ENCODE measurements around the gene UBE2O. TPM values are rescaled to one million over a fixed set of nuclear protein-coding genes. Genes with fewer than 3 reads are reported as not detected.

UBE2O gene
- total RNA-seq, 2 donors from 2014 or later, result 29.1 to 38.9 TPM

DNA sequence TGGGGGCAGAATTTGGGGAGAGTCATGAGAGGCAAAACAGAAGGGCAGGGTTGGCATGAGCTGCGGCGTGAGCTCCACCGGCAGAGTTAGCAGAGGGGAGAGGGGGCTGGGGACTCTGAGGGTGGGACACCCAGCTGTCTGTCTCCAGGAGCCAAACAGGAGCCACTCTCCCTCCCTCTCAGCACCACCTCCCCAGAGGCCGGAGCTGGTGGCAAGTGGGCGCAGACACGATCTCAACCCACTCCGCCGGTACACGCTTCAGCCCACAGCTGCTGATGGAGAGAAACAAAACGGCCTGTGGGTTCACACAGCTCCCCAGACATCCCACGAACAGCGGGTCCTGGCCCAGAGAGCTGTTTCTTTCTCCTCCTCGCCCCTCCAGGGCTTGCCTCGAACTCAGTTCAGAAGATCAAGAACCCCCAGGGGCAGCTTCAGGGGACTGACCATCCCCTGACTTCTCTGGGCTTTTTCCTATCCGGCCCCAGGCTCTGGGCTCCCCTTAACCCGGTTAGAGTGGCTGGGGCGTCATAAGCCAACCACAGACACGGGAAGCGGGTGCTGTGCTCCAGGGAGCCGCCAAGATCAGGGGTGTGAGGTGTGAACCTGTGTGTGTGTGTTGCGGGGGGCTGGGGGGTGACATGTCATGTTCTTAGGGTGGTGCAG lies 40.7 kb upstream of the UBE2O start:
- Mint-ChIP-seq H3K4me3 (peak overlapping the region; percentile 92), H3K36me3 (ENCODE audit: low read depth) (no peaks in the 10 kb centered on the region), H3K27ac (peak overlapping the region; percentile 93), H3K27me3 (no peaks in the 10 kb centered on the region), H3K4me1 (peaks cover 33% of the 10 kb centered on the region)
- no peak for DNase-seq
- peak; percentile 55 for ATAC-seq
- H3K9me3 ChIP-seq (ENCODE audit: control insufficient read depth, low read length, poor library complexity, severe bottlenecking), result no peaks in the 10 kb centered on the region

DNA sequence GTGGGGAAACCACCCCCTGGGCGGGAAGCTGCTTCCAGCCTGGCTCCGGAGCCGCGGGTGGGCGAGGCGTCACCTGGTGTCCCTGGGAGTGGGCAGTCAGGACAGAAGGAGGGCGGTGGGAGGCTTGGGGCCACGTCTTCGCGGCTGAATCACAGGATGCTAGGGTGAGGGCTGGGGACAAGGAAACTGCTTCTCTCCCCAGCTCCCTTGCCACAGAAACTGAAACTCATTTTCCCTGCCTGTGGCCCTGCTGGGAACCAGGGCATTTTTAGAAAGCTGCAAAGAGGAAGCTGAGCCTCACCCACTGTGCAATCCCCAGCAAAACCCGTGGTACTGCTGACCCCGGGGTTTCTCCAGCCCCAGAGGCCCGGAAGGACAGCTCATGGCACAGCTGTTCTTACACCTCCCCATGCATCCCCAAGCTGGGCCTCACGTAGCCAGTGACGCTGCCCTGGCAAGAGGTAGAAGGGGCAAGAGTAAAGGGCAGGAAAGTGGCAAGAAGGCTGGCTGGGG lies 40.1 kb upstream of the UBE2O start:
- ATAC-seq, result peak; percentile 69
- Mint-ChIP-seq H3K27me3 (no peaks in the 10 kb centered on the region), H3K27ac (peak overlapping the region; percentile 93), H3K4me3 (peak overlapping the region; percentile 92), H3K4me1 (peaks cover 31% of the 10 kb centered on the region), H3K36me3 (ENCODE audit: low read depth) (no peaks in the 10 kb centered on the region)
- H3K9me3 ChIP-seq (ENCODE audit: control insufficient read depth, low read length, poor library complexity, severe bottlenecking), result no peaks in the 10 kb centered on the region
- DNase-seq, result no peak

DNA sequence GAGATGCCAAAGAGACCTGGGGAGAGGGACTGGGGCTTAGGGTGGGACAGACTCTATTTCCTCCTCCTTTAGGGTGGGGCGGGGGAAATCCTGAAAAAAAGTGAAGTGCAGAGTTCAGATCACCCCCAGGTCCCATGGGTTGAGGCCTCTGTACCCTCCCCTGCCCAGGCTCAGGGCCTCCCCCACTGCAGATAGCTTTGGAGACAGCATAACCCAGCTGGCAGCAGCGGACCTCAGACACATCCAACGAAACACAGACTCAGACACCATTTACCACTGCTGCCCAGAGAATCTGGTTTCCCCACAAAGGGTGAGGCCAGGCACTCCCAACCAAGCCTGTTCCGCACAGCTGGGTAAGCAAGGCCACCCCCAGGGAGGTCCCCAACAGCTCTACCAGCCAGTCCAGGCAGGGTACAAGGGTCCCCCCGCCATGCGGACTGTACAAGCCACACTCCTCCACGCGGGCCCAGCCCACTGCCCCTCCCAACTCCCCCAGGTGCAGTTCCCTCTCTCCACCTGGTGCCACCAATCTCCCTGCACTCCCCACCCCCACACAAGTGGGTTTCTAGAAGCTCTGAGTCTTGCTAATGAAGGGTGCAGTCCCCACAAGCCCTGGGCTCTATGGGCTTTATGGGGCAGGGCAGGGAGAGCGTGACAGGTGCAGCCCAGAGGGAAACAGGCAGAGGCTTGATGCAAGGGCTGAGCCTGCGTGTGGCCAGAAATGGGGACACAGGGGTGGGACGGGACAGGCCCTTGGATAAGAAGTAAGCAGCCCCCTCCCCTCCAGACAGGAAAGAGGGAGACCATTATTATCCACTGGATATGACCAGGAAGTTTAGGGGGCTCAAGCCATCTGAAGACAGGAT lies 39.4 kb upstream of the UBE2O start:
- ATAC-seq (peak; percentile 24), DNase-seq (no peak)
- peaks cover 27% of the 10 kb centered on the region for H3K4me1 Mint-ChIP-seq
- no peaks in the 10 kb centered on the region for H3K9me3 ChIP-seq (ENCODE audit: control insufficient read depth, low read length, poor library complexity, severe bottlenecking)
- H3K27ac Mint-ChIP-seq, result peak overlapping the region; percentile 93
- H3K27me3 Mint-ChIP-seq, result no peaks in the 10 kb centered on the region
- H3K36me3 Mint-ChIP-seq (ENCODE audit: low read depth), result no peaks in the 10 kb centered on the region
- peak overlapping the region; percentile 92 for H3K4me3 Mint-ChIP-seq

DNA sequence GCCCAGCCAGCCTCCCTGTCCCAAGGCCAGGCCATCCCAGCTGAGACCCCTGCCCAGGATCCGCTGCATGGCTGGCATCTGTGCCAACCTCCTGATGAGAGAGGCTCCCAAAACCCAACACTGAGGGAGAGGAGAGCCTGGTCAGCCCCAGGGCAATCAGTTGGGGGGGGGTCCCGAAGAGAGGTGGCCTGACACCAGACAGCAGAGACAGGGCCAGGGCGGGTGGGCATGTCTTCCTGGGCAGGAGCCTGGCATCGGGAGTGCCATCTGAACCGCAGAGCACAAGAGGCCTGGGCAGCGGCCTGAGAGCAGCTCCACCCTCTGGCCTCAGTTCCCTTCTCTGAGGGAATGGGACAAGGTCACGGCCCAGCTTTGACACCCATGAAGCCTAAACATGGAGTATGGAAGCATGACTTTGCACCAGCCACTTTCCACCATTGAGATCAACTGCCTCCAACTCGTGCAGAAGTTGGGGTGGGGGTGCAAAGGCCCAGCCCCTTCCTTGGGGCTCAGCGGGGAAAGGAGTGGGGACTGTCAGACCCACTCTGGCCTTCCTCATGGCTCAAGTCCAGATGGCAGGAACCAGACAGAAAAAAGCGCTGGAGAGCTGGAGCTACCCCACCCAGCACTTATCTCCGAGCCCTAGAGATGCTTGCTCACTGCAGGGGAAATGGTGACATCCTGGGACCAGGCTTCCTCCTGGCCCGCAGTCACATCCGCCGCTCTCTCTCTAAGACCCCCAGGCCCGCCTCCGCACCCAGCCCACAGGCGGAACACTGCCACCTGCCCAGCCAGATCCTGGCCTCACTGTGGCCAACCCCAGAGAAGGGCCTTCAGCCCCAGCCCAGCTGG lies 38.5 kb upstream of the UBE2O start:
- H3K4me1 Mint-ChIP-seq, result peaks cover 25% of the 10 kb centered on the region
- no peak for ATAC-seq
- H3K36me3 Mint-ChIP-seq (ENCODE audit: low read depth), result no peaks in the 10 kb centered on the region
- no peak for DNase-seq
- H3K9me3 ChIP-seq (ENCODE audit: control insufficient read depth, low read length, poor library complexity, severe bottlenecking), result no peaks in the 10 kb centered on the region
- H3K27ac Mint-ChIP-seq, result peak overlapping the region; percentile 93
- H3K4me3 Mint-ChIP-seq, result peak overlapping the region; percentile 19
- H3K27me3 Mint-ChIP-seq, result no peaks in the 10 kb centered on the region

DNA sequence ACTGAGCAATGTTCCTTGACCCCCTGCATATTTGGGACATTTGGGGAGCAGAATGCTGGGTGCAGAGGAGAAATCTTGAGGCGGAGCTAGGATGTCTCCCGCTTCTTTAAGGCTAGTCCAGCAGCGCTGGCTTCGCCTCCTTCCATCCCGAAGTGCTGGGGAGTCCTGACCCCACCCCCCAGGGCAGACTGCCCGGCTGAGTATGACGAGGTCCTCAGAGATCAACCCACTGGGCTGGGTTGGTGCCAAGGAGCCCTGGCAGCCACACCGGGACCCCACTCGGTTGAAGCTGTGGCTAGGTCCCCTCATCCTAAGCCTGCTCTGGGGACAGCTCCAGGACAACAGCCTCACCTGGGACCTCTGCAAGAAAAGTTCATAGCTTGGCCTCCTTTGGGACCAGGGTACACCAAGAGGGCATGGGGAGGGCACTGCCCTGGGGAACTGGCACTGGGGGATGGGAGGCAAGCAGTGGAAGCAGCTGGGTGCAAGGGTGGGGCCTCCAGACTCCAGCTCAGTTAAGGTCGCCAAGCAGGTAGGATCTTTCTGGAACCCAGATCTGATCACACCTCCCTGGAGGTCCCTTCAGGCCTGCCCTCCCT lies 37.3 kb upstream of the UBE2O start:
- DNase-seq, result no peak
- Mint-ChIP-seq H3K4me3 (no peak overlapping the region), H3K27ac (peak overlapping the region; percentile 53), H3K36me3 (ENCODE audit: low read depth) (no peaks in the 10 kb centered on the region), H3K27me3 (no peaks in the 10 kb centered on the region), H3K4me1 (peaks cover 25% of the 10 kb centered on the region)
- H3K9me3 ChIP-seq (ENCODE audit: control insufficient read depth, low read length, poor library complexity, severe bottlenecking), result no peaks in the 10 kb centered on the region
- no peak for ATAC-seq

DNA sequence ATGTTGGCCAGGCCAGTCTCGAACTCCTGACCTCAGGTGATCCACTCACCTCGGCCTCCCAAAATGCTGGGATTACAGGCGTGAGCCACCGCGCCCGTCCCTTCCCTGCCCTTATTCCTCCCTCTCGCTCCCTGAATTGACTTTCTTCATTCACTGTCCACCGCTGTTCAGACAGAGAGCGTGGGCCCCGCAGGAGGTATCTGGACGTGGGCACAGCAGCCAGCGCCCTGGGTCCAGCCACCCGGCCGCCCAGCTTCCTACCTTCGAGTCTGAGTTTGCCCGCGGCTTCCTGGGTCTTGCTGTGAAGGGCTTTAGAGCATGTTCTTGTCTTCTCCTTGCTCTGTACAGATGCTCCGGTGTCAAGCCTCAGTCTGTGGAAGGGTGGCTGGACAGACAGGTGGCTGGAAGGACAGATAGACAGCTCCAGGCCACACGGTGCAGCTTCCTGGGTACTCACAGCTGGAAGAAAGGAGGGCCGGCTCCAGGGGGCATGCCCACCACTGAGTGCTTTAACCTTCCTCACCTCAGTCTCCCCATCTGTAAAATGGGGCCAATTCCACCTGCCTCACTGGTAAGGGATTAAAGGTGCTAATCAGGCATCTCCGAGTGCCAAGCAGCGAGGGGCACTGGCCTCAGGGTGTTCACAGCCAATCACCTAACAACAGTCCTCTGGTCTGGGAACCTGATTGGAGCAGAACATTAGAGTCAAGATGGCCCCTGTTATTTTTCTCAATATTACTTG lies 34.7 kb upstream of the UBE2O start:
- no peaks in the 10 kb centered on the region for H3K9me3 ChIP-seq (ENCODE audit: control insufficient read depth, low read length, poor library complexity, severe bottlenecking)
- Mint-ChIP-seq H3K27ac (peak overlapping the region; percentile 49), H3K36me3 (ENCODE audit: low read depth) (no peaks in the 10 kb centered on the region), H3K4me3 (no peak overlapping the region), H3K4me1 (peaks cover 15% of the 10 kb centered on the region), H3K27me3 (no peaks in the 10 kb centered on the region)
- DNase-seq (no peak), ATAC-seq (no peak)

DNA sequence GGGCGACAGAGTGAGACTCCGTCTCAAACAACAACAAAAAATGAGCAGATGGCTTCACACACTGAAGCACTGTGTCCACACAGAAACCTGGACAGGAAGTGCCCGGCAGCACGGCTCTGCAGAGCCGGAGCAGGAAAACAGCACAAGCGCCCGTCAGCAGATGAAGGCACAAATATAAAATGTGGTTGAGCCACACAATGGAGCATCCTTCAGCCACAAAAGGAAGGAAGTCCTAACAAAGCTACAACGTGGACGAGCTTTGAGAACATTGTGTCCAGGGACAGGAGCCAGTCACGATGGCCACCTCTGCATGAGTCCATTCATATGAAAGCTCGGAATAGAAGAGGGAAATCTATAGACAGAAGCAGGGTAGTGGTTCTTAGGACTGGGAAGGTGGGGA lies 32.6 kb upstream of the UBE2O start:
- Mint-ChIP-seq H3K4me3 (no peak overlapping the region), H3K4me1 (peaks cover 4% of the 10 kb centered on the region), H3K36me3 (ENCODE audit: low read depth) (peaks cover 3% of the 10 kb centered on the region), H3K27me3 (no peaks in the 10 kb centered on the region), H3K27ac (peak overlapping the region; percentile 45)
- no peak for ATAC-seq
- DNase-seq, result no peak
- no peaks in the 10 kb centered on the region for H3K9me3 ChIP-seq (ENCODE audit: control insufficient read depth, low read length, poor library complexity, severe bottlenecking)

DNA sequence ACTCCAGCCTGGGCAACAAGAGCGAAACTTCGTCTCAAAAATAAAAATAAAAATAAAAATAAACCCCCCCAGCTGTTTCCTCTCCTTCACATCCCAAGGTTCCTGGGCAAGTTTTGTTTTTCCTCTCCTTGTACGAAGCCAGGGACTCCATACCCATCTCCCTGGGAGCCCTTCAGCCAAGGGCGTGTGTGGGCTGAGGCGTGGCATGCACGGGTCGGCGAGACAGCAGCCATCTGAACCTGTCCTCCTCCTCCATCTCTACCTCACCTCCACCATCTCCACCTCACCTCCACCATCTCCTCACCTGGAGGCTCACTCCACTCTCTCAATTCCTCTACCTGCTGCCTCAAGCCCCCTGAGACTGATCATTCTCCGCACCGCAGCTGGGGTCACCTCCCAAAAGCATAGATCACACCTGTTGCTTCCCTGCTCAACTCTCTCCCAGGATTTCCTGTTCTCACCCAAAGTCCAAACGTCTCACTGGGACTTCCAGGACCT lies 31.3 kb upstream of the UBE2O start:
- DNase-seq, result no peak
- Mint-ChIP-seq H3K4me1 (peaks cover 4% of the 10 kb centered on the region), H3K27ac (peak overlapping the region; percentile 62), H3K36me3 (ENCODE audit: low read depth) (peaks cover 3% of the 10 kb centered on the region), H3K4me3 (no peak overlapping the region), H3K27me3 (no peaks in the 10 kb centered on the region)
- no peaks in the 10 kb centered on the region for H3K9me3 ChIP-seq (ENCODE audit: control insufficient read depth, low read length, poor library complexity, severe bottlenecking)
- ATAC-seq, result no peak

DNA sequence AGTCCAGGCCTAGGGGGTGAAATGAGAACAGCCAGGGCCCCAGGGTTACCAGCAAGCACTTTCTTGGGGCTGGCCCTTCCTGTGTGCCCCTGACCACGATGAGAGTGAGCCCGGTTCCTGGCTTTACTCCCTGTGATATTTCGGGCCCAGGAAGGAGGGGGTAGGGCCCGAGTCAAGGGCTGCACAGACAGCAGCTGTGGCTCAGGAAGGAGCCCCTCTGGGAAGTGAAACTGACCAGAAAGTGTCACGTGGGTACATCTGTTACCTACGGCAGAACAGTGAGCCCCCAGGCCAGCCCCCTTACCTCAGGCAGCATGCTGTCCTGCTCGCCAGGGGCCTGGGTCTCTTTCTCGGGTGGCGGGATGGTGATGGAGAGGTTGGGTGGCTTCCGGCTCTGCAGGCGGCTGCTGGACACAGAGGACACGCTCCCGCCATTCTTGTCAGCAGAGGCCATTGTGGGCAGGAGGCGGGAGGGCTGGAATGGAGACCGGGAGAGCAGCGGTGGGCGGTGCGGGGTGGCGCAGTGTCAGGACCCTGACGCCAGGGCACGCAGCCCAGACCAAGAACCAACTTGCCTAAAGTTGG lies 28.2 kb upstream of the UBE2O start:
- no peak for DNase-seq
- no peaks in the 10 kb centered on the region for H3K27me3 Mint-ChIP-seq
- peak; percentile 57 for ATAC-seq
- no peaks in the 10 kb centered on the region for H3K9me3 ChIP-seq (ENCODE audit: control insufficient read depth, low read length, poor library complexity, severe bottlenecking)
- H3K36me3 Mint-ChIP-seq (ENCODE audit: low read depth), result peaks cover 3% of the 10 kb centered on the region
- H3K4me1 Mint-ChIP-seq, result peaks cover 7% of the 10 kb centered on the region
- H3K27ac Mint-ChIP-seq, result peak overlapping the region; percentile 74
- no peak overlapping the region for H3K4me3 Mint-ChIP-seq

DNA sequence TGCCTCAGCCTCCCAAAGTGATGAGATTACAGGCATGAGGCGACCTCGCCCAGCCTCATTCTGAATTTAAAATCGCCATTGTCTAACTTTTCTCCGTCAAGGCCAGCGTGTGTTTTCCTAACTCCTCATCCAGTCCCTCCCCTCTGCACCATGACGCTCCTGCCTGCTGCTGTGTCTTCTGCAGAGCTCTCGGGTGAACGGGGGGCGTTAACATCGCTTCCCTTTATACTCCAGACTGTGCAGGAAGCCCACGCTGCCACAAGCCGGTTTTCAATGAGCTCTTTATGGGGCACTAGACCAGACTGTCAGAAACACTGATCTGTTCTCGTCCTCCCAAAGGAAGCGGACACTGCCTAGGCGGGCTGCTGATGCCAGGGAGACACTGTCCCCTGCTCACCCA lies 27.7 kb upstream of the UBE2O start:
- DNase-seq, result no peak
- Mint-ChIP-seq H3K27me3 (no peaks in the 10 kb centered on the region), H3K4me3 (peak overlapping the region; percentile 67), H3K4me1 (peaks cover 7% of the 10 kb centered on the region), H3K27ac (no peak overlapping the region), H3K36me3 (ENCODE audit: low read depth) (peaks cover 3% of the 10 kb centered on the region)
- ATAC-seq, result no peak
- H3K9me3 ChIP-seq (ENCODE audit: control insufficient read depth, low read length, poor library complexity, severe bottlenecking), result no peaks in the 10 kb centered on the region

DNA sequence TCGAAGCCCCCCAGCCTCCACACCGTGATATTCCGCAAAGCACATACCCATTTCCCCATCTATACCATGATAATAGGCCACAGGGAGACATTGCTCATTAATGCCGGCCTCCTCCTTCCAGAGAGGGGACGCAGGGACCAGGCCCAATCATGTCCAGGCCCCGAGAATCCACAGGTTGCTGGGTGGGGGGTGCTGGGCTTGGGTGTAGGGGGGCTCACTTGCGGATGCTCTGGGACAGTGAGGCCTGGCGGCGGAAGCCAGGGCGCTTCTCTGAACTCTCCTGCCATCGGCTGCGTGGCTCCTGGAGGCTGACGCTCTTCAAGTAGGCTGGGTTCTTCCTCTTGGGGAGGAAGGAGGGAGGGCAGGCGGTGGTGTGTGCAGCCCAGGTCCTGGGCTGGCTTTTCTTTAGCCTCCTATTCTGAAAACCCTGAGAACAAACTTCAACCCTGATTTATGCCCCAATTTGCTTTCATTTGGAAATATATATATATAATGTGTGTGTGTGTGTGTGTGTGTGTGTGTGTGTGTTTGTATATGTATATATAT lies 26.6 kb upstream of the UBE2O start:
- no peak for ATAC-seq
- no peak for DNase-seq
- Mint-ChIP-seq H3K36me3 (ENCODE audit: low read depth) (peaks cover 3% of the 10 kb centered on the region), H3K27me3 (no peaks in the 10 kb centered on the region), H3K4me3 (no peak overlapping the region), H3K27ac (no peak overlapping the region), H3K4me1 (peaks cover 7% of the 10 kb centered on the region)
- H3K9me3 ChIP-seq (ENCODE audit: control insufficient read depth, low read length, poor library complexity, severe bottlenecking), result no peaks in the 10 kb centered on the region

All from T-helper 17 cell (primary cell).